Fibroblast of mammary gland (primary cell): ENCODE results near the gene PPP1CC.
"Not testable (repeated sequence)": the region's sequence is repeated elsewhere in the genome, so short reads cannot be mapped to it uniquely, and the experiment has no call there.

ENCODE experiments used
- DNase-seq: peaks from one replicate; pipeline ENCODE4 v3.0.0-alpha.2; 2010; ENCODE audit warnings: low read depth
- H3K4me3 ChIP-seq: 2 replicates; pipeline ENCODE4 v1.5.1; 2011; ENCODE audit warnings: low read depth, mild to moderate bottlenecking, low read length, moderate library complexity; ENCODE audit not compliant: control insufficient read depth
- TF ChIP-seq, protein P1 (sequence below): conservative IDR thresholded peaks from 2 replicates; pipeline ENCODE4 v1.5.1; 2011; ENCODE audit warnings: low read depth, low read length, inconsistent platforms; ENCODE audit not compliant: control insufficient read depth, insufficient read depth

Gene PPP1CC

DNA sequence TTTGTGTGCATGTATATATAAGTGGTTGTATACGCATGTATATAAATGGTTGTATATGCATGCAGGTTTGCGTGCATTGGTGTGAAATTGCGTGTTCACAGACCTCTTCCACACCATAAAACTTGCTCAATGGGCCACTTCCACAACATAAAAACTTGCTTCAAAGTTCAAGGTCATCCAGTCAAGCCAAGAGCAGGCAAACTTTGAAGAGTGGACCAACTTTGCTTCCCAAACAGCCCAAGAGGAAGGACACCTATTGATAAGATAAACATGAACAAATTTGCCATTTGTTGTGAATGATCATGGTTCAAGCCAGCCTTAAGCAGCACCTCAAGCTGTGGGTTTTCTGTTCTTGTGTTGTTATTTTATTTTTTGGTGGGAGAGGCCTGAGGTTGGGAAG is 25.2 kb upstream of the PPP1CC start:
- no peak for DNase-seq
- no peak overlapping the region for H3K4me3 ChIP-seq
- TF ChIP-seq, protein P1, sequence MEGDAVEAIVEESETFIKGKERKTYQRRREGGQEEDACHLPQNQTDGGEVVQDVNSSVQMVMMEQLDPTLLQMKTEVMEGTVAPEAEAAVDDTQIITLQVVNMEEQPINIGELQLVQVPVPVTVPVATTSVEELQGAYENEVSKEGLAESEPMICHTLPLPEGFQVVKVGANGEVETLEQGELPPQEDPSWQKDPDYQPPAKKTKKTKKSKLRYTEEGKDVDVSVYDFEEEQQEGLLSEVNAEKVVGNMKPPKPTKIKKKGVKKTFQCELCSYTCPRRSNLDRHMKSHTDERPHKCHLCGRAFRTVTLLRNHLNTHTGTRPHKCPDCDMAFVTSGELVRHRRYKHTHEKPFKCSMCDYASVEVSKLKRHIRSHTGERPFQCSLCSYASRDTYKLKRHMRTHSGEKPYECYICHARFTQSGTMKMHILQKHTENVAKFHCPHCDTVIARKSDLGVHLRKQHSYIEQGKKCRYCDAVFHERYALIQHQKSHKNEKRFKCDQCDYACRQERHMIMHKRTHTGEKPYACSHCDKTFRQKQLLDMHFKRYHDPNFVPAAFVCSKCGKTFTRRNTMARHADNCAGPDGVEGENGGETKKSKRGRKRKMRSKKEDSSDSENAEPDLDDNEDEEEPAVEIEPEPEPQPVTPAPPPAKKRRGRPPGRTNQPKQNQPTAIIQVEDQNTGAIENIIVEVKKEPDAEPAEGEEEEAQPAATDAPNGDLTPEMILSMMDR, result no peak

DNA sequence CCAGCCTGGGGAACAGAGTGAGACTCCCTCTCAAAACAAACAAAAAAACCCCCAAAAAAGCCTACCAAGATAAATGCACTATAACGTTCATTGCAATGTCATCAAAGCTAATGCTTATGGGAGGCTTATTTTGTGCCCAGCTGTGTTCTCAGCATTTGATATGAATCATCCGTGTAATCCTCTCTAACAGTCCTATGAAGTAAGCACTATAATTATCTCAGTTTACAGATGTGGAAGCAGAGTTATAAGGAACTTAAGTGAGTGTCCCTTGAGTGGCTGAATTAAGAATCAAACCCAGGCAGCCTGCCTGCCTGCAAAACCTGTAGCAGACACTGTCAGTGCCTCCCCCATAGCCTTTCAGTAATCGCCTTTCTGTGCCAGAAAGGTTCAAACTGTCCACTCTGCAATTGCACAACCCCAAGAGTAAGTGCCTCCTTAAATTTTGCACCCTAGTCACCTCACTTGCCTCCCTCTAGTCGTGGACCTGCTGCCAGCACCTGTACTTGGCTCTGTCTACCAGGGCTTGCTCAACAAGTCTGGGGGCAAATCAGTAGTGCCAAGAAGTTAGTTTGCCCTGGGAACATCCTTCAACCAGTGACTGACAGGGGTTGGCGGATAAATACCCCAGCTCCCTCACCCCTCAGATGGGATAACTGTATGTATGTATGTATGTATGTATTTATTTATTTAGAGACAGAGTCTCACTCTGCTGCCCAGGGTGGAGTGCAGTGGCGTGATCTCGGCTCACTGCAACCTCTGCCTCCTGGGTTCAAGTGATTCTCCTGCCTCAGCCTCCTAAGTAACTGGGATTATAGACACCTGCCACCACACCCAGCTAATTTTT is 23.8 kb upstream of the PPP1CC start:
- TF ChIP-seq, protein P1, result no peak
- H3K4me3 ChIP-seq, result no peak overlapping the region
- DNase-seq, result peak; percentile 43

DNA sequence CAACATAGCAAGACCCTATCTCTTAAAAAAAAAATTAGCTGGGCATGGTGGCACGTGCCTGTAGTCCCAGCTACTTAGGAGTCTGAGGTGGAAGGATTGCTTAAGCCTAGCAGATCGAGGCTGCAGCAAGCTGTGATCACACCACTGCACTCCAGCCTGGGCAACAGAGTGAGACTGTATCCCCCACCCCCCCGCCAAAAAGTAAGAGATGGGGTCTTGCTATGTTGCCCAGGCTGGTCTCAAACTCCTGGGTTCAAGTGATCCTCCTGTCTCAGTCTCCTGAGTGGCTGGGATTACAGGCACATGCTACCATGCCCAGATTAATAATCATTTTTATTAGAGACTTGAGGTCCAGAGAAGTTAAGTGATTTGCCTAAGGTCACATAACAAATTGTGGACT is 22.9 kb upstream of the PPP1CC start:
- not testable (repeated sequence) for H3K4me3 ChIP-seq, DNase-seq

DNA sequence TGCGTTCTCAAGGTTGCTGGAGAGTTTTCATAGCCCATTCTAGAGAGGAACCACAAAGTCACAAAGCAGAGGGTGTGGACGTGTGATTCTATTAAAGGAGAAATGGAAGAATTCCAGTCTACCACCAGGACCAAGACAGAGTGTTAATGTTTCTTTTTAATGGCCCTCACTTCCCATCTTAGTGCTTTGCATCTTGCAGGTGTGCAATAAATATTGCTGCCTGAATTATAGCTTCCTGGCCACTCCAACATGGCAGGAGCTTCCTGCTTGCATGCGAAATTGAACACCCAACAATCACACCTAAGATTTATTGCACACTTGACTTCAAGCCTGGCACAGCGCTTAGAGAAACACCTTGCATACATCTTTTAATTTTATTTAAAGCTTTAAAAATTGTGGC is 22.4 kb upstream of the PPP1CC start:
- TF ChIP-seq, protein P1, result no peak
- no peak for DNase-seq
- no peak overlapping the region for H3K4me3 ChIP-seq

DNA sequence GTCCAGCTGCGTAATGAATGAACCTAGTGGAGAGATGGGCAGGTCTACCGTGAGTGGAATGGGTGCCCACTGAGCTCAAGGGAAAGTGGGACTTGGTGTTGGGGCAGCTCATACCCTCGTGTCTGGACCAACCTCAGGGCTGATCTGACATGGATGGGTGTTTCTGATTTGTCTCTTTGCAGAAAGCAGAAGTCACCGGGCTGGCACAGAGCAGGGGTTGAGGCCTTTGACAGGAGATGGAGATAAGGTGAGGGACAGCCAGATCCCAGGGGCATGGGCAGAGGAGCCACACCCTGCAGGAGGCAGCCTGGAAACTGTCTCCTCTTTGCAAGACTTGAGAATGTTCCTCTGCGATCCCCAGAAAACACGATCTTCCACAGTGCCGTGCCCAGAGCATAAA is 20.9 kb upstream of the PPP1CC start:
- TF ChIP-seq, protein P1, result no peak

DNA sequence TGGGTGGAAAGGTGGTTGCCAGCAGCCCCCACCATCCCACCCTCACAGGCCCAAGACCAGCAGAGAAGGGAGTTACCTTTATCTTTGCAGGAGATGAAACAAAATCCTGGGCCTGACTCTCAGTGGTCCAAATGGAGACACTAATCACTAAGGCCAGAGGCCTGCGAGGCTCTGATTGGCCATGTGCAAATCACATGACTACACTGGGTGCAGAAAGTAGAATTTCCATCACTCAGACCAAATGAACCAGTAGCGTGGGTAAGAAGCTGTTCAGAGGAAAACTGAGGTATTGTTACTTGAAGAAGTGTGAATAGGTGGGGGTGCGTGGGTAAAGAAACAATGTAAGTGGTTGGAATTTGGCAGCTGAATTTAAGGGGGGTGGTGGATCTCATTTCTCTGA is 20.2 kb upstream of the PPP1CC start:
- DNase-seq, result no peak
- H3K4me3 ChIP-seq, result no peak overlapping the region
- TF ChIP-seq, protein P1, result no peak

More for the DNA sequence above, 20.9 kb upstream of the PPP1CC start:
- DNase-seq, result no peak
- no peak overlapping the region for H3K4me3 ChIP-seq

DNA sequence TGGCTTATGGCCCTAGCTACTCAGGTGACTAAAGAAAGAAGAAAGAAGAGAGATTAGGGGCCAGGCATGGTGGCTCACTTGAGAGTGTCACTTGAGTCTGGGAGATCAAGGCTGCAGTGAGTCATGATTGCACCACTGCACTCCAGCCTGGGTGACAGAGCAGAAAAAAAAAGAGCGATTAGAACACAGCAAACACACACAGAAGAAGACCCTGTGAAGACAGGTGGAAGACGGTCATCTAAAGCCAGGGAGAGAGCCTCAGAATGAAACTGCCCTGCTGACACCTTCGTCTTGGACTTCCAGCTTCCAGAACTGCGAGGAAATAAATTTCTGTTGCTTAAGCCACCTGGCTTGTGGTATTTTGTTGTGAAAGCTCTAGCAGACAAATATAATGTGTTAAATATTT is 17.5 kb upstream of the PPP1CC start:
- TF ChIP-seq, protein P1, result no peak
- H3K4me3 ChIP-seq, result no peak overlapping the region
- no peak for DNase-seq
